Common myeloid progenitor, CD34-positive (primary cell): ENCODE results near the gene FGD3.

Experiments
- CTCF ChIA-PET: fragments of 350-600 bp; sonication (Branson Sonifier 250); formaldehyde crosslinking; loops from one replicate; lab custom pipeline; 2021; ENCODE audit warnings: antibody characterized with exemption; lab: Charles Lee
- POLR2A ChIA-PET: fragments of 350-600 bp; sonication (Branson Sonifier 250); formaldehyde crosslinking; loops from one replicate; lab custom pipeline; 2021; ENCODE audit warnings: antibody characterized with exemption; lab: Charles Lee
- DNase-seq, 3 donors: peaks; one replicate each; pipeline versions ENCODE4 v3.0.0 to v3.0.0-alpha.2; 2013
- H3K27ac ChIP-seq, 2 experiments: 1 replicate in 1 of 2; 2 replicates in 1 of 2; pipeline ENCODE4 v1.7.0; 2013; ENCODE audit warnings: inconsistent platforms in 2 of 2, low read length in 2 of 2, mild to moderate bottlenecking in 2 of 2, low read depth in 1 of 2, moderate library complexity in 1 of 2; ENCODE audit not compliant: severe bottlenecking in 2 of 2, insufficient read depth in 1 of 2, poor library complexity in 1 of 2
- H3K27me3 ChIP-seq, 5 experiments: replicated peaks in 2 of 5; 1 replicate in 3 of 5; 2 replicates in 2 of 5; pipeline versions ENCODE4 v1.6.1 to v1.7.0; 2013; ENCODE audit warnings: low read length in 4 of 5, mild to moderate bottlenecking in 2 of 5, moderate library complexity in 2 of 5, inconsistent platforms in 1 of 5; ENCODE audit not compliant: insufficient read depth in 5 of 5, control insufficient read depth in 4 of 5
- H3K36me3 ChIP-seq, 4 experiments: 1 replicate in 2 of 4; 2 replicates in 2 of 4; pipeline versions ENCODE4 v1.6.1 to v1.7.0; 2013; ENCODE audit warnings: low read length in 3 of 4, control low read depth in 1 of 4, mild to moderate bottlenecking in 1 of 4; ENCODE audit not compliant: control insufficient read depth in 4 of 4, insufficient read depth in 4 of 4
- H3K4me1 ChIP-seq, 4 experiments: 1 replicate in 3 of 4; 2 replicates in 1 of 4; pipeline versions ENCODE4 v1.6.1 to v1.7.1; 2013; ENCODE audit warnings: low read length in 3 of 4, mild to moderate bottlenecking in 3 of 4, control low read depth in 1 of 4, inconsistent platforms in 1 of 4, moderate library complexity in 1 of 4; ENCODE audit not compliant: control insufficient read depth in 4 of 4, insufficient read depth in 4 of 4; ENCODE audit errors: control extremely low read depth in 1 of 4
- H3K4me3 ChIP-seq, 7 experiments: 1 replicate in 4 of 7; 2 replicates in 3 of 7; pipeline versions ENCODE4 v1.5.1 to v1.7.0; 2013; ENCODE audit warnings: mild to moderate bottlenecking in 7 of 7, low read length in 6 of 7, moderate library complexity in 6 of 7, inconsistent platforms in 2 of 7, low read depth in 2 of 7, control low read depth in 1 of 7; ENCODE audit not compliant: insufficient read depth in 4 of 7, control insufficient read depth in 1 of 7; ENCODE audit errors: extremely low read depth in 1 of 7
- H3K9me3 ChIP-seq, 5 experiments: 1 replicate in 4 of 5; 2 replicates in 1 of 5; pipeline versions ENCODE4 v1.6.1 to v1.7.1; 2013; ENCODE audit warnings: low read length in 4 of 5, mild to moderate bottlenecking in 2 of 5, inconsistent platforms in 1 of 5, low read depth in 1 of 5, moderate library complexity in 1 of 5; ENCODE audit not compliant: control insufficient read depth in 4 of 5, insufficient read depth in 2 of 5; ENCODE audit errors: control extremely low read depth in 1 of 5
- WGBS: methylation state at CpG from one replicate; pipeline ENCODE4 v1.1.5; 2013; ENCODE audit not compliant: insufficient coverage; 5-methylcytosine and 5-hydroxymethylcytosine counted together

FGD3 gene

GRCh38 chr9:92970467-92970923, 23.2 kb downstream of the FGD3 start:
- Histone ChIP-seq H3K4me3 (no peak overlapping the region), H3K27ac (no peak overlapping the region), H3K27me3 (no peaks in the 10 kb centered on the region), H3K4me1 (peaks cover 4 to 40% (median 19%) of the 10 kb centered on the region in 4 experiments), H3K36me3 (peaks cover 4 to 27% (median 15%) of the 10 kb centered on the region in 4 experiments), H3K9me3 (no peaks in the 10 kb centered on the region)
- DNase-seq: no peak
- ChIA-PET POLR2A (no interaction called here), CTCF (no interaction called here)
- WGBS: 95% methylated on average over 3 of the region's 5 CpGs

DNA sequence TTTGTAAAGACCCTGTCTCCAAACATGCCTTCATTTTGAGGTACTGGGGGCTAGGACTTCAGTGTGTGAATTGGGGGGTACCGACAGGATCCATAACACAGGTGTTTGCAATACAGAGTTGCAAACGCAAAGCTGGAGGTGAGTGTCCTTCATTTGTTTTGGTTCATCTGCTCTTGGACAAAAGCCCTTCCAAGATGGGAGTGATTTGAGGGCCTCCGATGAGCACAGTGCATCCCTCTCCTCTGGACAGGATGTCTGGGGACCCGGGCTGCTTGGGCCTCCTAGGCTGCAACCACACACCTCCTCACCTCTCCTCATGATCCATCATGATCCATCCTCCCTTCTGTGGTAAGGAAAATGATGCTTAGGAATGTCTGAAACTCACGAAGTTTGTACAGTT, 23.8 kb downstream of the FGD3 start:
- ChIA-PET POLR2A (no interaction called here), CTCF (no interaction called here)
- DNase-seq: no peak
- no peak overlapping the region for H3K27ac ChIP-seq
- no peaks in the 10 kb centered on the region for H3K9me3 ChIP-seq
- peaks cover 3 to 34% (median 12%) of the 10 kb centered on the region in 4 experiments for H3K4me1 ChIP-seq
- 100% methylated on average over 1 of the region's 5 CpGs for WGBS
- H3K36me3 ChIP-seq: peaks cover 4 to 29% (median 21%) of the 10 kb centered on the region in 4 experiments
- no peaks in the 10 kb centered on the region for H3K27me3 ChIP-seq
- H3K4me3 ChIP-seq: no peak overlapping the region

DNA sequence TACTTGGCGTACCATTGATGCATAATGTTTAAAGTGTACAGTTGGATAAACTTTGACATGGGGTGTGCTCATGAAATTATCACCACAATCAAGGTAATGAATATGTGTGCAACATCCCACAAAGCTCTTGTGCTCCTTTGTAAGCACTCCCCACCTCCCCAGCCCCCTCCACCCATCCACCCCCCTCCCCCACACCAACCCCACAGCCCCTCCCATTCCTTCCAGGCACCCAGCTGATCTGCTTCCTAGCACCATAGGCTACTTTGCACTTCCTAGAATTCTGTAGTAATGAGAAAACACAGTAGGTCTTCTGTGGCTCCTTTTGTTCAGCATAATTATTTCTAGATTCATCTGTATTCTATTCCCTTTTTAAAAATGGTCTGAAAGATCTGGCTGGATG, 24.5 kb downstream of the FGD3 start:
- Histone ChIP-seq H3K27ac (no peak overlapping the region), H3K4me1 (peaks cover 3 to 27% (median 7%) of the 10 kb centered on the region in 4 experiments), H3K9me3 (no peaks in the 10 kb centered on the region), H3K4me3 (no peak overlapping the region), H3K36me3 (peaks cover 4 to 32% (median 25%) of the 10 kb centered on the region in 4 experiments), H3K27me3 (no peaks in the 10 kb centered on the region)
- POLR2A ChIA-PET: no interaction called here
- no peak for DNase-seq
- no CpG with 5 or more reads among the region's 1 CpG for WGBS
- CTCF ChIA-PET: no interaction called here

DNA sequence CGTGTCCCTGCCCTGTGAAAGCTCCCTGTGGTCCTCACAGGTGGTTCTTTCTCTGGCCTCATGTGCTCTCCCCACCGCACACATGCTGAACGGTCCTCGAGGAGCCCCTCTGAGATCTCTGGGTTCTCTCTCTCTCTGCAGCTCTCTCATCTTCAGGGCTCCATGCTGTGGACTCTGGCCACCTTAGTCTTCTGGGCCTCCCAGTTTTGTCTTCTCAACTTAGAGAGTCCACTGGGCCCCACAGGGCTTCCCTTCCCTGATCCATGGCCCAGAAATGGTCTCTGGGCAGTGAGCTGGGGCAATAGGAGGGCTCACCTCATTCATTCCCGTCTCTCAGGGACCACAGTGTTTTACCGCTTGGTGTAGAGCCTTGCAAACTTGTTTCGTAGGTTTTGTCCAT, 26.4 kb downstream of the FGD3 start:
- peak overlapping the region in 1 of 2 experiments; percentile 11 for H3K27ac ChIP-seq
- DNase-seq: no peak
- WGBS: 97% methylated on average over 3 of the region's 7 CpGs
- POLR2A ChIA-PET: no interaction called here
- H3K27me3 ChIP-seq: no peaks in the 10 kb centered on the region
- H3K4me1 ChIP-seq: peaks cover 3 to 23% (median 8%) of the 10 kb centered on the region in 4 experiments
- H3K36me3 ChIP-seq: peaks cover 8 to 38% (median 33%) of the 10 kb centered on the region in 4 experiments
- CTCF ChIA-PET: interaction anchor here (1.5 to 1.8 kb wide), 3 partner anchors 10 to 41 kb away, joined by 3 to 4 read pairs (median 4); no protein-coding TSS in a partner anchor
- no peaks in the 10 kb centered on the region for H3K9me3 ChIP-seq
- H3K4me3 ChIP-seq: no peak overlapping the region

GRCh38 chr9:92974161-92974661, 26.9 kb downstream of the FGD3 start:
- 94% methylated on average over 9 of the region's 10 CpGs for WGBS
- H3K4me1 ChIP-seq: peaks cover 3 to 27% (median 8%) of the 10 kb centered on the region in 4 experiments
- no peak overlapping the region for H3K27ac ChIP-seq

DNA sequence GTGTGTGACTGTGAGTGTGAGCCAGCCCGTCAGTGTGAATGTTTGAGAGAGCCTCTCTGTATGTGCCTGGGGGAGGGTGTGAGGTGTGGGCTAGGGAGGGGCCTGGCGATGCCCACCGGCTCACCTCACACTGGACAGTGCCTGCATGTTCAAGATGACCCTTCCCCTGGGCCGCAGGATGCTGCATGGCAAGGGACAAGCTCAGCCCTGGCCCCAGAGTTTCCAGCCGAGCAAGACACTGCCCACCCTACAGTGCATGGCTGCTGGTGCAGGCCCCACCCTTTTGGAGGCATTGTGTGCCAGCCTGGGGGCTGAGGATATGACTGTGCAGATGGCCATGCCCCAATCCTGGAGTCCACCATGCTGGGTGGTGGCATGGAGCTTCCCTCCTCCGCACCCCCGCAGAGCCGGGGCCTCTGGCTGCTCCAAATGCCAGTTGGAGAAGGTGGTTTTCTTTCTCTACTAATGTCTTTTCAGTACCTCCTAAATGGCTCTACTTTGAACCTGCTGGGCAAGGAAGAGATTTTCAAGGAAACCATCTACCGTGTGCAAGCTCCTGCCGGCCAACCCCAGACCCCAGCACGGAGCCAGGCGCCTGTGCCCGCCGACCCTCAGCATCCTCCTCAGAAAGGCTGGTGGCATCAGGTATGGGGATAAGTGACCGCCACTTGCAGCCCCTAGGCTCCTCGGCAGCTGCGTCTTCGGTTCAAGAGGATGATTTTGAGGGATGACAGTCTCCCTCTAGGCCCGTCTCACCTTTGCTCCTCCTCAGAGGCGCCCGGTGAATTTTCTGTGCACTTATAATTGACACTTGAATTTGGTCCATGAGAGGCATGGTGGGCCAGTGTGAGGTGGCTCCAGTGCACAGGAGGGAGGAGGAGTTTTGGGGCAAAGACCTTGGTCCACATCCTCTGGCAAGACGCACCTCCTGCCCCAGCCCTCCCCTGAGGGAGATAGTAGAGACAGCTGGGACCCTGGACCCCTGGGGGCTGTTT, 27.7 kb downstream of the FGD3 start:
- H3K27me3 ChIP-seq: no peaks in the 10 kb centered on the region
- no peak overlapping the region for H3K27ac ChIP-seq
- H3K36me3 ChIP-seq: peaks cover 8 to 36% (median 29%) of the 10 kb centered on the region in 4 experiments
- H3K9me3 ChIP-seq: no peaks in the 10 kb centered on the region
- POLR2A ChIA-PET: no interaction called here
- WGBS: 86% methylated on average over 16 of the region's 22 CpGs
- CTCF ChIA-PET: interaction anchor here (0.8 to 1.5 kb wide), 2 partner anchors 9 to 31 kb away, joined by 3 read pairs; no protein-coding TSS in a partner anchor
- H3K4me1 ChIP-seq: peaks cover 3 to 31% (median 8%) of the 10 kb centered on the region in 4 experiments
- DNase-seq: no peak
- H3K4me3 ChIP-seq: no peak overlapping the region

More at GRCh38 chr9:92974161-92974661, 26.9 kb downstream of the FGD3 start:
- DNase-seq: no peak
- no peak overlapping the region for H3K4me3 ChIP-seq
- POLR2A ChIA-PET: no interaction called here
- no peaks in the 10 kb centered on the region for H3K9me3 ChIP-seq
- CTCF ChIA-PET: interaction anchor here (1.5 kb wide), 2 partner anchors 32 to 41 kb away, joined by 3 to 4 read pairs; no protein-coding TSS in a partner anchor
- peaks cover 8 to 36% (median 32%) of the 10 kb centered on the region in 4 experiments for H3K36me3 ChIP-seq
- no peaks in the 10 kb centered on the region for H3K27me3 ChIP-seq
